SH-SY5Y (cell line): ENCODE data around the gene ARHGEF16.

Source experiments
- GATA2 ChIP-seq: IDR thresholded peaks from 2 replicates; pipeline ENCODE4 v1.6.1; 2011; ENCODE audit warnings: mild to moderate bottlenecking, low read depth, low read length
- GATA3 ChIP-seq: IDR thresholded peaks from 2 replicates; pipeline ENCODE4 v1.6.1; 2011; ENCODE audit warnings: low read depth, mild to moderate bottlenecking, low read length, moderate library complexity

DNA sequence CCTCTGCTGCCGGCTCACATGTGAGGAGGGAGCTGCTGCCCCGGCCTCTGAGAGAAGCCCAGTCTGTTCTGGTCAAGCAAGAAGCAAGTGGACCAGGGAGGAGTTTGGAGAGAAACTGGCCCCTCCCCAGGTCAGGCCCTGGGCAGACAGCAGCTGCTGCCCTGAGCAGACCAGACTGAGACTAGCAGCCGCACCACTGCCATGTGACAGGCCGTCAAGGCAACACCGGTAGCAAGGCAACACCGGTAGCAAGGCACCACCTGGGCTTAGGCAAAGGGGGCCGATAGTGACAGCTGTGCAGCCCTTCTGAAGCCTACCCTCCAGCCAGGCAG is 50.3 kb downstream of the ARHGEF16 start:
- no peak for TF ChIP-seq GATA2
- no peak for TF ChIP-seq GATA3
